Measurements from ENCODE around the gene PLCH2. TPM values are rescaled to one million over a fixed set of nuclear protein-coding genes. Genes with fewer than 3 reads are reported as not detected.

The PLCH2 gene
- total RNA-seq, 6 experiments from 2014 or later = 0.37 to 4.6 (median 2.3) TPM

DNA sequence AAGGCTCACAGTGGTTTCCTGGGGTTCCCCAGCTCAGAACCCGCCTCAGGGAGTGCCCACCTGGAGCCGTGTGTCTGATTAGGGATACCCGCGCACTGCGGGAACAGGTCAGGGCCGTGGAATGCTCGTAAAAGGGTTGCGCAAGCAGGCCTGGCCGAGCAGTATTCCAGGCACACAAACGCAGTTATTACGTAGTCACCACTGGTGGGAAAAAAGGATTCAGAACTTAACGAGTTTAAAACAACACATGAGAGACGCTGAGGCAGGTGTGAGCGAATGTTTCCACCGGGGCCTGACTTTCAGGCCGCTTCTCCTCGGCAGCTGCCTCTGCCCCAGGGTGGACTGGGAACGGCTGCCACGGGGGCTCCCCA is 18.2 kb downstream of the PLCH2 start:
- H3K27me3 ChIP-seq = no peaks in the 10 kb centered on the region
- WGBS (ENCODE audit: insufficient coverage, low coverage, low lambda C conversion rate, missing lambda C conversion rate) = 32% methylated on average over 17 of the region's 19 CpGs
- ATAC-seq (peak; percentile 76 to 88 (median 84)), DNase-seq (peak; percentile 79 to 86 (median 85))
- intact Hi-C loops (cut with DNase I) = no loop called here
- H3K4me3 ChIP-seq = no peak overlapping the region
- peak overlapping the region in 2 of 3 donors; percentile 58 to 66 for H3K27ac ChIP-seq
- peaks cover 0 to 13% (median 5%) of the 10 kb centered on the region in 4 donors for H3K4me1 ChIP-seq
- H3K36me3 ChIP-seq = no peaks in the 10 kb centered on the region
- no peak for TF ChIP-seq POLR2A (IDR thresholded peaks at IDR 0.05)
- TF ChIP-seq, protein P1, sequence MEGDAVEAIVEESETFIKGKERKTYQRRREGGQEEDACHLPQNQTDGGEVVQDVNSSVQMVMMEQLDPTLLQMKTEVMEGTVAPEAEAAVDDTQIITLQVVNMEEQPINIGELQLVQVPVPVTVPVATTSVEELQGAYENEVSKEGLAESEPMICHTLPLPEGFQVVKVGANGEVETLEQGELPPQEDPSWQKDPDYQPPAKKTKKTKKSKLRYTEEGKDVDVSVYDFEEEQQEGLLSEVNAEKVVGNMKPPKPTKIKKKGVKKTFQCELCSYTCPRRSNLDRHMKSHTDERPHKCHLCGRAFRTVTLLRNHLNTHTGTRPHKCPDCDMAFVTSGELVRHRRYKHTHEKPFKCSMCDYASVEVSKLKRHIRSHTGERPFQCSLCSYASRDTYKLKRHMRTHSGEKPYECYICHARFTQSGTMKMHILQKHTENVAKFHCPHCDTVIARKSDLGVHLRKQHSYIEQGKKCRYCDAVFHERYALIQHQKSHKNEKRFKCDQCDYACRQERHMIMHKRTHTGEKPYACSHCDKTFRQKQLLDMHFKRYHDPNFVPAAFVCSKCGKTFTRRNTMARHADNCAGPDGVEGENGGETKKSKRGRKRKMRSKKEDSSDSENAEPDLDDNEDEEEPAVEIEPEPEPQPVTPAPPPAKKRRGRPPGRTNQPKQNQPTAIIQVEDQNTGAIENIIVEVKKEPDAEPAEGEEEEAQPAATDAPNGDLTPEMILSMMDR (IDR thresholded peaks at IDR 0.05) = no peak
- H3K9me3 ChIP-seq = no peaks in the 10 kb centered on the region

DNA sequence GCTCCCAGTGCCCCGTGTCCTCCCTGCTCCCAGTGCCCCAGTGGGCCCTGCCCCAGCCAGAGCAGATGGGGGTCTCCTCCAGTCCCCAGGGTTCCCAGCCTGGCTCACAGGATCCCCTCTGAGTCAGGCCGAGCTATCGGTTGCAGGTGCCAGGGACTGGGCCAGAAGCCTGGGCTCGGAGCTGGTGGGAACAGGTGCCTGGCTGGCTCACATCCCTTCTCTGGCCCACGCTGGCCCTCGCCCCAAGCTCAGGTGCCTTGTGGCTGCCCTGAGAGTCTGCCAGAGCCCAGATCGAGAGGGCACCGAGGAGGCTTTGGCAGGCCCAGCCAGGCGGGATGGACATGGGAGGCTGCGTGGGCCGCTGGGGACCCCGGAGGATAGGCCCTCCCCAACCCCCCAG is 18.9 kb downstream of the PLCH2 start:
- no peak for ATAC-seq

DNA sequence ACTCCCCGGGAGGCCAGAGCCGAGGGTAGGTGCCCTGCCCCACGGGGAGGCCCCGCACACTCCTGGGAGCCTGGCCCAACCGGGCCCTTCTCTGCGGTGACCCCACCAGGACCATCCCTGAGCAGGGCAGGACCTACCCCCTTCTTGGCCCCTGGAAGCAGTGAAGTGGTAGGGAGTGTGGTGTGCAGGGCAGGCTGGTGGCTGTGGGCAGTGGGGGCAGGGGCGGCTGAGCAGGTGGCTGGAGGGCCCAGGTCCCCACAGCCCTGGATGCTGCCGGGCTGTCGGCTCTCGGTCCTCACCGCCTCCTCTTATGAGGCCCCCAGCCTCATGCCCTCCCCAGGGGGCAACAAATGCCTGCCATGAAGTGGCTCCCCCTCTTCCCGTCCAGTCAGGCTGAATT is 19.5 kb downstream of the PLCH2 start:
- DNase-seq (no peak), ATAC-seq (no peak)
- H3K36me3 ChIP-seq = no peaks in the 10 kb centered on the region
- intact Hi-C loops (cut with DNase I) = no loop called here
- no peak overlapping the region for H3K4me3 ChIP-seq
- peaks cover 0 to 13% (median 5%) of the 10 kb centered on the region in 4 donors for H3K4me1 ChIP-seq
- no peak overlapping the region for H3K27ac ChIP-seq
- H3K9me3 ChIP-seq = no peaks in the 10 kb centered on the region
- no peaks in the 10 kb centered on the region for H3K27me3 ChIP-seq
- 88% methylated on average over 8 of the region's 12 CpGs for WGBS (ENCODE audit: insufficient coverage, low coverage, low lambda C conversion rate, missing lambda C conversion rate)
- TF ChIP-seq, protein P1 (IDR thresholded peaks at IDR 0.05) = no peak
- TF ChIP-seq POLR2A (IDR thresholded peaks at IDR 0.05) = no peak

More for the DNA sequence above, 18.9 kb downstream of the PLCH2 start:
- intact Hi-C loops (cut with DNase I) = no loop called here
- H3K4me1 ChIP-seq = peaks cover 0 to 13% (median 5%) of the 10 kb centered on the region in 4 donors
- no peak for DNase-seq
- TF ChIP-seq POLR2A (IDR thresholded peaks at IDR 0.05) = no peak
- TF ChIP-seq, protein P1 (IDR thresholded peaks at IDR 0.05) = no peak
- WGBS (ENCODE audit: insufficient coverage, low coverage, low lambda C conversion rate, missing lambda C conversion rate) = no CpG with 5 or more reads among the region's 12 CpGs
- H3K27me3 ChIP-seq = no peaks in the 10 kb centered on the region
- no peaks in the 10 kb centered on the region for H3K9me3 ChIP-seq
- no peak overlapping the region for H3K27ac ChIP-seq
- no peaks in the 10 kb centered on the region for H3K36me3 ChIP-seq
- H3K4me3 ChIP-seq = no peak overlapping the region

DNA sequence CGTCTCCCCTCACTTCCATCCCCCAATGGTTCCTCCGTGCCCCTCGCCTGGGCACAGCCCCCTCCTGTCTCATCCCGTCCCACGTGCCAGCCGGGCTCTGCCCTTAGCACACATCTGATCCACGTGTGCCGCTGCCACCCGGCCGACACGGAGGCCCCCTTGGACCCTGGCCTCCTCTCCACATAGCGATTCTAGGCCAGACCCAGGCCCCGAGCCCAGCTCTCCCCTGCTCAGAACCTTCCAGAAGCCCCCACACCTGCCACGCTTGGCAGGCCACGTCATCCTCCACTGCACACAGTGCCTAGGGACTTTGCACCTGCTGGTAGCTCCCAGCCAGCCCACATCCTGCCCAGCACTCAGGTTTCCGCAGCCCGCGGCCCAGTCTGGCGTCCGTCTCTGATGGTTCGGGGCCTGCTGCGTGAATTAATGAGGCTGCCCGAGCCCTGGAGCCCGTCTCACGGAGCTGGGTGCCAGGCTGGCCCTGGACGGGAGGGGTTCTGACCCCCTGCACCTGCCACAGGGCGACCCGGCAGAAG is 20.1 kb downstream of the PLCH2 start:
- H3K4me1 ChIP-seq = peaks cover 0 to 13% (median 5%) of the 10 kb centered on the region in 4 donors

More for the DNA sequence above, 20.1 kb downstream of the PLCH2 start:
- no peaks in the 10 kb centered on the region for H3K9me3 ChIP-seq
- H3K4me3 ChIP-seq = no peak overlapping the region
- DNase-seq (no peak), ATAC-seq (no peak)
- no peaks in the 10 kb centered on the region for H3K36me3 ChIP-seq
- TF ChIP-seq, protein P1 (IDR thresholded peaks at IDR 0.05) = no peak
- no peak for TF ChIP-seq POLR2A (IDR thresholded peaks at IDR 0.05)
- intact Hi-C loops (cut with DNase I) = no loop called here
- H3K27ac ChIP-seq = no peak overlapping the region
- H3K27me3 ChIP-seq = no peaks in the 10 kb centered on the region
- 90% methylated on average over 10 of the region's 28 CpGs for WGBS (ENCODE audit: insufficient coverage, low coverage, low lambda C conversion rate, missing lambda C conversion rate)

All from right lobe of liver (tissue), 6 donors.